CD4-positive, alpha-beta T cell treated with Interleukin-4 for 1 hour (primary cell): ENCODE results near the gene MTMR10.

Experiments used
- DNase-seq, 2 donors: peaks; one replicate each; pipeline ENCODE4 v3.0.0-alpha.2; 2020 to 2022

The MTMR10 gene

DNA sequence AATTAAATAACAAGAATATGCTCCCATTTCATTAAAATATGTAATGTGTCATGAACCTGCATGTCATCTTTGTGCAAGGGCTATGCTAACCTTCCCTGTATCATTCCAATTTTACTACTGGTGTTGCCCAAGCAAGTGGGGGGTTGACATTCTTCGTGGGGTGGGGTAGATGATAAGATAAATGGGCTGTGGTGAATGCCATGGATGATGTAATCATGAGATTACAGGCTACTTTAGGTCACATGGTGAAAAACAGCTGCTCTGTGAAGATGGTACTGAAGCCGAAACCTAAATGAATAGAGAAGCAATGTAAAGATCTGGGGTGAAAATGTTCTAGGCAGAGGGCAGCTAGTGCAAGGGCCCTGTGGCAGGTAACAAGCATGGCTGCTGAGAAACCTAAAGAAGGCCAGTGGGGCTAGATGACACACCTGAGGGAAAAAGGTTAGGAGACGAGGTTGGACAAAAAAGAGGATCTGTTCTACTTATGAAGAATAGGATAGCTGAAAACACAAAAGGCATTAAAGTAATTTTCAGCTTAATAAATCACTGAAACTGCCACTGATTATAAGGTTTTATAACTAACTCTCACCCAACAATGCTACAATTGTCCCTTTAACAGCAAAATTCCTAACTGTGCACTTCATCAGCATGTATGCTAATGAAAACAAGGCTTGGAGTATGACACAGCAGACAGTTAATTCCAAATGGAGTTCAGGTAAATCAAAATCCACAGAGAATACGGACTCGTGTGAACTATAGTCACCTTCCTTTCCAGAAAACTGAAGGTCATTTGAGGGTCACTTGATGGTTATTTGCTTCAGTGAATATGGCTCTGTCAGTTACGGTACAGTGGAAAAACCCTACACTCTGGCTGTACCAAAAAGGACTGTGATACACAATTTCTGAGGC is 35.0 kb downstream of the MTMR10 start:
- DNase-seq, result no peak

DNA sequence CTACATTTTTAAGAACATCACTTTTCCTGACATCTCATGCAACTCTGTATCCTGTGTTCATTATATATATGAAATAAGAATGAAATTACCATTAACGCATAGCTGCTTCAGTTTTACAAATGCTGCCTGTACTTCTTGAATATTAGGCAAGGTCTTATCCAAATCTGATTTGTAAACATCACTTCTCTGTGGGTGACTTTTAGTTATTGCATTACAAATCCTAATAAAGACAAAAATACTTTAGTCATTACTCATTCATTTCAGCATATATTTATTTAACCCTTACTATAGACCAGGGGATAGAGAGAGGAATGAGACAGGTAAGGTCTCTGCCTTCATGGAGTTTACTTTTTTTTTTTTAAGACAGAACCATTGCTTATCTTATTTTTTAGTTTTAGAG is 36.8 kb downstream of the MTMR10 start:
- no peak for DNase-seq

GRCh38 chr15:30953731-30954378 is 37.6 kb downstream of the MTMR10 start:
- DNase-seq, result peak in 1 of 2 donors; percentile 21

- no peak for DNase-seq
Measured at GRCh38 chr15:30953183-30953582, 38.2 kb downstream of the MTMR10 start.

- no peak for DNase-seq
Measured at GRCh38 chr15:30943654-30944335, 47.6 kb downstream of the MTMR10 start.

GRCh38 chr15:30941520-30941919 is 49.9 kb downstream of the MTMR10 start:
- DNase-seq, result no peak

DNA sequence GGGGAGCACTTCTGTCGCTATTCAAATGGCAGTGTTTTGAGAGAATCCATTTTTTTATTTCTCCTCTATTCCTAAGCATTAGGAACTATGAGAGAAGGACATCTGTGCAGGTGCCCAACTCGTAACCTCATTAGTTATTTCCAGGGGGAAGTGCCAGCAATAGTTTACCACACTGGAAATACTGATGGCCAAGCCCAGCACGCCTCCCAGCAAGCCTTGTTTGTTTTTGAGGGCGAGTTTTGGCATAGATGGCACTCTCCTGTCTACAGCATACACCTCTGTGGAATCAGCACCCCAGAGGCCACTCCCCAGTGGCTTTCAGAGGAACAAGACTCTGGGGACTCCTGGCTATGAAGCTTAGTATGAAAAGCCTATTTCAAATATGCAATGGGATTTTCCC is 51.1 kb downstream of the MTMR10 start:
- DNase-seq, result no peak

DNA sequence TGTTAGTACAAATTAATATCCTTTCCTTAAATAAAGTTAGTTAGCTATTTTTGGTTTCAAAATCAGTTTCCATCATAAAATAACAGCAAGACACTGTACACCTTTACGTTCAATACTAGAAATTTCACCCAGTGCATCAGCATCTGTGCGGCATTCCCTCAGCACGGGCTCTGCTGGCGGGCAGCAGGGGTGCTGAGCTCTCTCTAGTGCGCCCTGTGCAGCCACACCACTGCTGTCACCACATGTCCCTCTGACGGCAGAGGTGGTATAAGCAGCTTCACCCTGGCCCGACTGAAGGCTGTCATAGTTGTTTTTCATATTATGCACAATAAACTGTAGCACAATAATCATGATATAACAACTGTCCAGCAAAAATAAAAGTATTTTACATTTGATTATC is 52.3 kb downstream of the MTMR10 start:
- no peak for DNase-seq

- DNase-seq, result no peak
Measured at GRCh38 chr15:30933293-30933692, 58.1 kb downstream of the MTMR10 start.

GRCh38 chr15:30930422-30930821 is 61.0 kb downstream of the MTMR10 start:
- DNase-seq, result no peak

- no peak for DNase-seq
Measured at GRCh38 chr15:30929982-30930381, 61.4 kb downstream of the MTMR10 start.

DNA sequence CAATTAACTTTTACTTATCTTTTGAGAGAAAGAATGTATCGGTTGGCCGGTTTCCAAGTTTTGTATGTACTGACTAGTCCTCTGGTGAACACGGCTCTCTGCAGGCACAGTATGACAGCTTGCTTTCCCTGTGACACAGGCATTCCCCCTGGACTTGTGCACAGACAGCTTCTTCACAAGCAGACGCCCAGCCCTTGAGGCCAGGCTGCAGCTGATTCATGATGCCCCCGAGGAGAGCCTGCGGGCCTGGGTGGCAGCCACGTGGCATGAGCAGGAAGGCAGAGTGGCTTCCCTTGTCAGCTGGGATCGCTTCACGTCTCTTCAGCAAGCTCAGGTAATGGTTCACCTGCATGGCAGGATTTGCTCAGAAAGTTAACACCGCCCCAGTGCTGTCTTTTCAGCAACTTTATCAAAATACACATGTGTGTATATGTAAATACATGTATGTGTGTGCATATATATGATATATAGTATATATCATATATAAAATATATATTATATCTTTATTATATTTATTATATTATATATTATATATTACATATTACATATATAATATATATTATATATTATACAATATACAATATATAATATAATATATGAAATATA is 62.3 kb downstream of the MTMR10 start:
- DNase-seq, result no peak

GRCh38 chr15:30928076-30928475 is 63.4 kb downstream of the MTMR10 start:
- DNase-seq, result no peak

- DNase-seq, result no peak
Measured at GRCh38 chr15:30927148-30927761, 64.2 kb downstream of the MTMR10 start.

GRCh38 chr15:30926161-30926560 is 65.3 kb downstream of the MTMR10 start:
- DNase-seq, result no peak

DNA sequence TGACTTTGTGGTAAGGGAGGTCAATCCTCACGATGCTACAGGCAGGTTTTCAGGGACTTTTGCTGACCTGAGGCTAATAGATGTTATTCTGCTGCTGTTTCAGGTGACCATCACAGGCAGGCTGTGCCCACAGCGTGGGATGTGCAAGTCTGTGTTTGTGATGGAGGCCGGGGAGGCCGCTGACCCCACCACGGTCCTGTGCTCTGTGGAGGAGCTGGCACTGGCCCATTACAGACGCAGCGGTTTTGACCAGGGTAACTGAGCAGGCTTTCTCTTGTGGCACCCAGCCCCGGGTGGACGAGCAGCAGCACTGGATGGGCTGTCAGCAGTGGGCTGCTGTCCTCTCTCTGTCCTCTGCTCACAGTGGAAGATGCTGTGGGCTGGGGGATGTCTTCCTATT is 65.7 kb downstream of the MTMR10 start:
- no peak for DNase-seq

- DNase-seq, result no peak
Measured at GRCh38 chr15:30924353-30924752, 67.1 kb downstream of the MTMR10 start.

DNA sequence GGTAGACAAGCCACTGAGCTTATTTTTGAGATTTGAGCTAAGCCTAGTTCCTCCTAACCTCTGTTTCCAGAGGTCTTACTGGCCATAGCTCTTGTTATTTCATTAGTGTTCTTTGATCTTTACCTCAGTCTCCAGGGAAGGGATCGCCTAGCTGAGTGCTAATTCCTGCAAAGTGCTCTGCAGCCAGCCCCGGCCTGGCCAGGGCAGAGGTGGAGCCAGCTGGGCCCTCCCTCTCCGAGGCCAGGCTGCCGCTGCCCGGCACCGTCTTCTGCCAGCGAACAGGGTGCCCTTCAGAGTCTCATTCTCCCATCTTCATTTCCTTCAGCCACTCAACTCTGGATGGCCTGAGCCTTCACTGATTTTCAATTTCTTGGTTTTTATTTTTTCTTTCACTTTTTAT is 68.0 kb downstream of the MTMR10 start:
- no peak for DNase-seq

DNA sequence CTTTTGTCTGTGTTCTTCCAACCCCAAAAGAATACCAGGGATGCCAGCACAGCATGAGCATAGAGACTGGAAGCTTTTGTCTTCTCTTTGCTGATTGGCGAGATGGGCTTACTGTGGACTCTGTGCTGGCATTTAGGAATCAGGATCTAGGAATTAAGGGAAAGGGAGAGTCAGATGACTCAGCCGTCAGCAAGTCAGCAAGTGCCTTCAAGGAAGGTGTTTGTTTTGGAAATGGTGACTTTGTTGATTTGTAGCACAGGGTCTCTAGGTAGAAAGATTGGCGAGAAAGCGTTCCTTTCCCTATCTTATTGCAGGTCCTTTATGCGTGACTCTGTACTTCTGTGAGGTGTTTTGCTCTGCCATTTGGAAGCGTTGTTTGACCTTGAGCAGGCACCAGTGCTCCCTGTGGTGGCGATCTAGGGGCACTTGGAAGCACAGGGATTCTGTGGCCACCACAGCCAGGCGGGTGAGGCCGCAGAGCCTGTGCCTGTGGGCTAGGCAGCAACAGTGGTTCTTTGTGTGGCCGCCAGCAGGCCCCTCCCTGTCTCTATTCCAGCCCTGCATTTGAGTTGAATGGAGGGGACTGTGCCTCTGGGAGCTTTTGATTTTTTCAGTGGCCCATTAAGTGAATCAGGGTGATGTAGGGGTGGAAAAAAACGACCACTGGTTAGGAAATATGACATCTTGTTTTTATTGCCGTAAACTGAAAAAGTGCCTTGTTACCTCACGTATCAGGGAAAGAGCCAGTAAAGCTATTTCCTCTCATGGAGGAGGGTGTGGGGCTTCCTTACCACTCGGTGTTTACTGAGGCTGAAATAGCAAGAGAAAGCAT is 68.7 kb downstream of the MTMR10 start:
- no peak for DNase-seq

DNA sequence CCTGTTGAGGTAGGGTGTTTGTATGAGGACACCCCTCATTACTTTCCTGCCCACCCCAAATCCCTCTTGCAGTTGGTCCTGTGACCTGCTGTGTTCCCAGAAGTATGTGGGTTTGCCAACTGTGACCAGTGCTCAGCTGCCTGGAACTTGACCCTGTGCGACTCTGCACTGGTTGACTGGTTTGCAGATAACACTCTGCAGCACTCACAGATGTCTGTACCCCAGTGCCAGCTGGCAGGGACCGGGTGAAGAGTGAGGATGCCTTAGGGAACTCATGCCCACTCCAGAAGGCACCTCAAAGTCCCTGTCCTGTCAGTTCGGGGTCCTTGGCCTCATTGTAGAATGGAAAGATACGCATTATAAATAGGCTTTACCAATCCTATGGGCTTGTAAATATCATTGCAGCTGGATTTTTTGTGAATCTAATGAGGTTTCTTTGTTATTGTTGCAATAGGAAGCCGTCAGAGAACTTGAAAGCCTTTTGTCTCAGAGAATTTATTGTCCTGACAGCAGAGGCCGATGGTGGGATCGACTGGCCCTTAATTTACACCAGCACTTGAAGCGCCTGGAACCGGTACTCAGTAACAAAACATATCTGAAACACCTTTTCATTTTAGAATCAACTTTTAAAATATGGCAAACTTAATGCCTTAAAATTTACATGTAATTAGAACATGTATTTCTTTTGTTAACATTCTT is 69.5 kb downstream of the MTMR10 start:
- DNase-seq, result no peak

DNA sequence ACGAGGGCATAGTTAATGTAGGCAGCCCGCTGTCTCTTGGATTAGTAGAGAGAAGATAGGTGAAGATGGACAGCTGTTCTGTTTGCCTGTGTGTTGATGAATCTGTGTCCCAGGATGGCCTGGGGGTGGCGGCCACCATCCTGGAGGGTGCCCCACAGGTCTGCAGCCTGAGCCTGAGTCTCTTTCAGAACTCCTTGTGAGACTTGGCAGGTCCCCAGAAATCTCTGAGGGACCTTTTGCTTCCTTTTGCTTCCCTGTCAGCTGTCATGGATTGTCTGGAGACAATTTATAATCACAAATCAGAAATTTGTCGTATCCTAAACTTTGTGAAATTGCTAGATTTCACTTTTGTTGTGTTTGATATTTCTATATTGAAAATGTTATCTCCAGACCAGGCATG is 70.3 kb downstream of the MTMR10 start:
- DNase-seq, result no peak
